A673 (cell line): ENCODE measurements around the gene ULK4. TPM values are rescaled to one million over a fixed set of nuclear protein-coding genes. Genes with fewer than 3 reads are reported as not detected.

Experiments used
- BruUV-seq: library from RNA; stranded (reverse); fragments of 400-500 nt; replicated peaks from 2 replicates; lab custom pipeline; 2021; lab: Mats Ljungman, UMichigan
- CTCF ChIA-PET: fragments of 300-600 bp; sonication (Branson Sonifier 250); formaldehyde crosslinking; loops from one replicate; lab custom pipeline; 2022; ENCODE audit warnings: antibody characterized with exemption; lab: Charles Lee
- POLR2A ChIA-PET: fragments of 300-600 bp; sonication (Branson Sonifier 250); formaldehyde crosslinking; loops from one replicate; lab custom pipeline; 2022; ENCODE audit warnings: antibody characterized with exemption; ENCODE audit not compliant: low non-redundant PET; lab: Charles Lee
- DNase-seq: peaks from one replicate; pipeline ENCODE4 v3.0.0-alpha.2; 2015; ENCODE audit warnings: low spot score
- H3K27ac ChIP-seq: fragments of 200-600 bp; sonication (generic); 2 replicates; pipeline ENCODE4 v1.5.1; 2016; ENCODE audit warnings: mixed run types, low read depth, mild to moderate bottlenecking, mixed read lengths, antibody characterized with exemption, low read length; ENCODE audit not compliant: poor library complexity, severe bottlenecking
- H3K27me3 ChIP-seq: fragments of 200-600 bp; sonication (generic); replicated peaks from 2 replicates; pipeline ENCODE4 v1.6.1; 2017; ENCODE audit warnings: mixed run types, low read depth, mild to moderate bottlenecking, mixed read lengths, antibody characterized with exemption, low read length; ENCODE audit not compliant: insufficient read depth, poor library complexity
- H3K36me3 ChIP-seq: fragments of 200-600 bp; sonication (generic); 2 replicates; pipeline ENCODE4 v1.6.1; 2016; ENCODE audit warnings: mixed run types, mild to moderate bottlenecking, mixed read lengths, antibody characterized with exemption, low read length; ENCODE audit not compliant: insufficient read depth, poor library complexity, severe bottlenecking
- H3K4me1 ChIP-seq: fragments of 200-600 bp; sonication (generic); 2 replicates; pipeline ENCODE4 v1.6.1; 2017; ENCODE audit warnings: mixed run types, mild to moderate bottlenecking, mixed read lengths, antibody characterized with exemption, low read length; ENCODE audit not compliant: insufficient read depth, poor library complexity, severe bottlenecking
- H3K4me3 ChIP-seq: fragments of 200-600 bp; sonication (generic); 2 replicates; pipeline ENCODE4 v1.5.1; 2016; ENCODE audit warnings: low read depth, mixed run types, mild to moderate bottlenecking, mixed read lengths, low read length; ENCODE audit not compliant: poor library complexity, severe bottlenecking
- H3K9me3 ChIP-seq: fragments of 200-600 bp; sonication (generic); 2 replicates; pipeline ENCODE4 v1.6.1; 2016; ENCODE audit warnings: mixed run types, low read depth, mild to moderate bottlenecking, mixed read lengths, antibody characterized with exemption, low read length; ENCODE audit not compliant: poor library complexity, severe bottlenecking
- CTCF ChIP-seq: fragments of 300-800, 200-600 bp; sonication (generic); conservative IDR thresholded peaks from 2 replicates; pipeline ENCODE4 v1.5.1; 2017; ENCODE audit warnings: low read depth, mild to moderate bottlenecking, antibody characterized with exemption, low read length, moderate library complexity, mixed read lengths
- EZH2 ChIP-seq: fragments of 200-600 bp; sonication (generic); IDR thresholded peaks from 2 replicates; pipeline ENCODE4 v1.6.1; 2017; ENCODE audit warnings: borderline replicate concordance, low read depth, mild to moderate bottlenecking, mixed read lengths, antibody characterized with exemption, low read length; ENCODE audit not compliant: poor library complexity, severe bottlenecking
- intact Hi-C: fragments of 100-400 bp; cut with micrococcal nuclease; formaldehyde crosslinking; loops from one replicate; pipeline ENCODE4 v1.10.0; 2022; ENCODE audit not compliant: unreplicated experiment
- total RNA-seq: library from RNA; stranded (reverse); gene quantifications from 2 replicates; pipeline ENCODE4 v1.2.3, GENCODE V29; 2021

Gene ULK4
- total RNA-seq, 1 experiment from 2014 or later, result 7.4 TPM

DNA sequence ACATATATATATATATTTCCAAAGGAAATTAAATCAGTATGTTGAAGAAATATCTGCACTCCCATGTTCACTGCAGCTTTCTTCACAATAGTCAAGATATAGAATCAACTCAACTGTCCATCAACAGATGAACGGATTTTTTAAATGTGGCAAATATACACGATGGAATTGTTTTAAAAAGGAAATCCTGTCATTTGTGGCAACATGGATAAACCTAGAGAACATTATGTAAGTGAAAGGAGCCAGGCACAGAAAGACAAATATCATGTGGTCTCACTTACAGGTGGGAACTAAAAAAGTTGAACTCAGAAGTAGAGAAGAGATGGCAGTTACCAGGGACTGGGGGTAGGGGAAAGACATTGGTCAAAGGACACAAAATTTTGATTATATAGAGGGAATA is 253.7 kb downstream of the ULK4 start:
- DNase-seq, result no peak
- Histone ChIP-seq H3K27me3 (no peaks in the 10 kb centered on the region), H3K4me1 (peaks cover 14% of the 10 kb centered on the region), H3K9me3 (no peaks in the 10 kb centered on the region), H3K4me3 (no peak overlapping the region), H3K36me3 (no peaks in the 10 kb centered on the region), H3K27ac (no peak overlapping the region)
- intact Hi-C loops, result no loop called here
- ChIA-PET CTCF (no interaction called here), POLR2A (no interaction called here)
- TF ChIP-seq EZH2 (no peak), CTCF (no peak)
- BruUV-seq, result no TSS peak

GRCh38 chr3:41705893-41706292 is 256.0 kb downstream of the ULK4 start:
- intact Hi-C loops, result no loop called here
- peaks cover 4% of the 10 kb centered on the region for H3K4me1 ChIP-seq
- CTCF ChIA-PET, result no interaction called here
- POLR2A ChIA-PET, result no interaction called here
- DNase-seq, result no peak
- BruUV-seq, result no TSS peak
- no peak overlapping the region for H3K4me3 ChIP-seq
- no peaks in the 10 kb centered on the region for H3K9me3 ChIP-seq
- H3K27ac ChIP-seq, result no peak overlapping the region
- no peaks in the 10 kb centered on the region for H3K27me3 ChIP-seq
- TF ChIP-seq EZH2 (no peak), CTCF (no peak)
- no peaks in the 10 kb centered on the region for H3K36me3 ChIP-seq

DNA sequence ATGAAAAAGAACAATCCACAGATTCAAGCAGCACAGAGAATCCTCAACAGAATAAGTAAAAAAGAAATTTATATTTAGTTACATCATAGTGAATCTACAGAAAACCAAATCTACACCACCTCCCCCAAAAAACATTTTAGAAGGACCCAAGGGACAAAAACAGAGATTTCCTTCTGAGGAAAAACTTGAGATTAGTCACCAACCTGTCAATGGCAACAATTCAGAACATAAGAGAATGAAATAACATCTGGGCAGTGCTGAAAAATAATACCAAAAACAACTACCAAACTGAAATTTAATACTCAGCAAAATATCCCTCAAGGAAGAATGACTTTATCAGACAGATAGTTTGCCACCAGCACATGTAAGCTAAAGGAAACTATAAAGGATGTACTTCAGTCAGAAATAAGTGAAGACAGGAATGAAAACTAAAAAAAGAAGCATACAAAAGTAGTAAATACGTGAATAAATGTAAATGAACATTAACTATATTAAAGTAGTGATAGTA is 260.7 kb downstream of the ULK4 start:
- no TSS peak for BruUV-seq
- no peak overlapping the region for H3K27ac ChIP-seq
- no peaks in the 10 kb centered on the region for H3K4me1 ChIP-seq
- H3K27me3 ChIP-seq, result no peaks in the 10 kb centered on the region
- no peaks in the 10 kb centered on the region for H3K36me3 ChIP-seq
- no peak for DNase-seq
- ChIA-PET CTCF (no interaction called here), POLR2A (no interaction called here)
- TF ChIP-seq CTCF (no peak), EZH2 (no peak)
- intact Hi-C loops, result no loop called here
- no peak overlapping the region for H3K4me3 ChIP-seq
- no peaks in the 10 kb centered on the region for H3K9me3 ChIP-seq
